ENCODE results near the gene CMIP.

Gene CMIP

DNA sequence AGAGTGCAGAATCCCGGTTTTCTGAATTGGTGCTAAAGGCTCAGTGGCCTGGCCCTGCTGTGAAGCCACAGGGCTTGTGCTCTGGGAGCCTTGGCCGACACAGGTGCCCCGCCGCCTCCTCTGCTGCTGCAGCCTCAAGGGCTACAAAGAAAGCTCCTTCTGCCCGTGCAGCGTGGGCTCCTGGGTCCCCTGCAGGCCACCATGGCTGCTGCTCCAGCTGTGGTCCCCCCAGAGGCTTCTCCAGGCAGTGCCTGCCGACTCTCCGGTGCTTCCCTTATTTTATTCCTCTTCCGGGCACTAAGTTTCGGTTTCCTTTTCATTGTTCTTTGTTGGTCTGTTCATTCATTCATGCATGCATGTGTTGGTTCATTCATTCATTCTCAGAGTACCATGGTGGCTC, 53.1 kb downstream of the CMIP start:
- DNase-seq = no peak

DNA sequence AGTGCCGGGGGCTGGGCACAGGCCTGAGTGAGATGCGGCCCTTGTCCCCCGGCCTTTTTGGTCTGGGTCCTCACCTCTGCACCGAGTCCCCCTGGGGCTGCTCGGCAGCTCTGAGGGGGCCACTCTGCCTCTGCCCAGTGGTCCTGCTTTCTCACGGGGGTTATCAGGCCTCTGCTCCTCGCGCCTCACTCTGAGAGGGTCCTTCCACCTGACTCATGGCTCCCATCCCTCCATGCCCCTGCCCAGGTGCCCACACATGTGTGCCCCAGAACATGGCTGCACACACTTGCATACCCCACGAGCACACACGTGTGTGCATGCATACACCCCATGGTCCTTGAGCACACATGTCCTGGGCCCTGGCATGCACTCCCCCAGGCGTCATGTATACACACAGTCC, 53.7 kb downstream of the CMIP start:
- no peak for DNase-seq

DNA sequence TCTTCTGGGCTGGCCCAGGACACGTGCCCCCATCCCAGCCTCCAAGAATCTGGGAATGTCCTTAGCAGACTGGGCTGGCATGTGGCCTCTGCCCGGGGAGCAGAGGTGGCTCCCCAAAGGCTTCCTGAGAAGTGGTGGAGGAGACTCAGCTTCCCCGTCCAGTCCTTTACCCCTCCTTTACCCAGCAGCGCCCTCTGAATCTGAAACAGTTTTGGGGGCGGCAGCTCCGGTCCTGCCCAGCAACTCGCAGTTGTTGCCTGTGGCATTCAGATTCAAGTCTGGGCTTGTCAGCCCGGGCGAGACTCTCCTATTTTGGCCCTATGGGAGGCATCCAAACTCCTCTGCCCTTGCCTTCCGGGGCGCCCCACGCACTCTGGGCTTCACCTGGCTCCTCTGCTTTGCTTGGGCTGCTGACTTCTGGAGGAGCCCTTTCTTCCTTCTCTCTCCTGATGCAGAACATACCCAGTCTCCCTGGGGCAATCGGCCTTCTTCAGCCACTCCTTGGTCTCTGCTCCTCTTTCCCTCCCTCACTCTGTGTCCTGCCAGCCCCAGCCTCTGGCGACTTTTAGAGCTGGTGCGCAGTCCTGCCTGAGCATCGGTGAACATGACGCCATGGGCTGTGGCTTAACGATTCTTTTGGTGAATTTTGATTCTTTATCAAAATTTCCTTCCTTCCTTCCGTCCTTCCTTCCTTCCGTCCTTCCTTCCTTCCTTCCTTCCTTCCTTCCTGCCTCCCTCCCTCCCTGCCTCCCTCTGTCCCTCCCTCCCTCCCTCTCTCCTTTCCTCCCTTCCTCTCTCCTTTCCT, 55.2 kb downstream of the CMIP start:
- no peak for DNase-seq

DNA sequence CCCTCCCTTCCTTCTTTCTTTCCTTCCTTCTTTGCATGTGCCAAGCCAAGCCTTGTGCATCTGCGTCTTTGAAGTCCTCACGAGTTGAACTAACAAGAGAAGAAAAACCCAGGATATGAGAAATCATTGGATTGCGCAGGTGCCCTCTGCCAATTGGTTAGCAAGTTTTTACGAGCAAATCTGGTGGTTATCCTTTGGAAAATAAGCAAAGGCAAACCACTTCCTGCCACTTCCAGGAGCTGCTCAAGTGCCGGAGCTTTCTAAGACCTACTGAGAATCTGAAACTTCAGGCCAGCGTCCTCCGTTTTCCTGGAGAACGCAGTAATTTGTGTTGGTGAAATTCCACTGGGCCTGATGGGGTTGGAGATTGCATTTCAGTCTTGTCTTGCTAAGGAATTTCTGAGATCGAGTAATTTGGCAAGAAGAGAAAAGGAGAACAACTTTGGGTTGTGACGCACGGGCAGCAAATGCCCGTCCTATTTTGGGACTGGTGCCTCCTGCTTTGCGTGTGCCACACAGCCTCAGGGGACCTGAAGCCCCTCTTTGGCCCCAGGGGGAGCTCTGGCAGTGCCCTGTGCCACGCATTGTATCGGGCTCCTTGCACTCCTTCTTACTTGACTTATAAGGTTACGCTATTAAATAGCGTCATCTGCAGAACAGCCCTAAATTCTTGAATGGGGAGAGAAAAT, 56.4 kb downstream of the CMIP start:
- no peak for DNase-seq

DNA sequence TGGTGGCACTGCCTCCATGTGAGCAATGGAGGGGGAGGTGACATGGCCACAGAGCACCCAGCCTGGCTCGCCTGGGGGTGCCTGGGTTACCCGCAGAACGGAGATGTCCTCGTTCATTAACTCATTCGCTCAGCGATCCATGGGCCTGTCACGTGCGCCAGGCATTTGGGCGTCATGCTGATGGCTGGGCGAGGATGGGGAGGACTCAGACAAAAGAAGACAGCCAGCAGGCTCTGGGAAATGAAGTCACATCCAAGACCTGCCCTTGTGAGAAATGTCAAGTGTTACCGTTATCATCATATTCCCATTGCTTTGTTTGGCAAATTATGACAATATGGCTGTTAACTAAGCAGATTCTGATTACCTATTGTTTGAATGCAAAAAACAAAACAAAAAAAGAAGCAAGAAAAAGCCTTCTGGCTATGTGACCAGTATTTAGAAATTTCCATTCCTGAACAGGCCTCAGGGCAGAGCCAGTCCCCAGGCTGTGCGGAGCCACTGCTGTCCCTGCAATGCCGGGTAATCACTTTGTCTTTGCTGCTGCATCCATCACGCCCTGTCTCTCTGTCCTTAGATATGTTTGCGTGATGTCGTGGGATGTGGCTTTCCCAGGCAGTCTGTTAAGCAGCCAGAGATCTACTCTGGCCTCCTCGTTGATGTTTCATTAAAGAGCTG, 57.9 kb downstream of the CMIP start:
- no peak for DNase-seq

DNA sequence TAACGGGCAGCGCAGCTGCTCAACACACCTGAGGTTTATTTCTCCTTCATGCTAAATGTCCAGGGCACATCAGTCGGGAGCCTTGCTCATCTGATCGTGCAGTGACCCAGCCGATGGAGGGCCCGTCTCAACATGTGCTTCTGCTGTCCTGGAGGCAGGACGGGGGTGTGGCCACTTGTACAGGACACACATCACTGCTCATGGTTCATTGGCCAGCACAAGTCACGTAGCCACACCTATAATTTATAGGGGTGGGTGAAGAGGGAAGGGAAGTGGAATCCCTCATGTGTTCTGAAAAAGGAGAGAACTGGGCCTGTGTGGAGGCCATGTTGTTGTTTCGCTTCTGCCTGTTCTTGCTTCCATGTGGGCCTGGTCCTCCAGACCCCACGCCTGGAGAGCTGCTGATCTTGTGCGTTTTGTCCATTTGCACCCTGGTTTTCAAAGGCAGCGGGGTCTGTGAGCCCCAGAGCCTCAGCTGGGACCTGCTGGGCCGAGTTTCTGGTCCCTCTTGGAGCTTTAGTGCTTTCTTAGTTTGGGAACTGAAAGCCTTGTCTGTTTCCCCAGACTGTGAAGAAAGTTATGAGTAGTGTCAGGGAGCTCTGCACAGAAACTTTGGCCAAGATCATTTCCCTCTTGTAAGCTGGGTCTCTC, 60.5 kb downstream of the CMIP start:
- no peak for DNase-seq

DNA sequence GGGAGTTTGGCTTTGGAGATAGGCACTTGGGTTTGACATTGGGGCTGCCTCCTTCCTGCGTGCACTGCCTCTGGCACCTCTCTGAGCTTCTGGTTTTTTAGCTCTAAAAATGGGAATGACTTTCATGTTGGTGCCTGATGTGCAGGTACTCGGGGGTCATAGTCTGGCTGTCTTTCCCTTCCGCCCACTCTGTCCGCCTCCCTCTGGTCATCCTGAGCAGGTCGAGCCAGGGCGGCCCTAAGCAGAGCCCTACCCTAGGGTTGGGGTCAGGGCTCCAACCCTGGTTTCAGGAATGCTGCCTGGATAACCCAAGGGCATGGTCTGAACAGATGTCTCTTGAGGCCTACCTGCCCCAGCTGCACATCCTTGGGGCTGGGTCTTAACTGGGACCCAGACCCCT, 64.8 kb downstream of the CMIP start:
- DNase-seq = no peak

DNA sequence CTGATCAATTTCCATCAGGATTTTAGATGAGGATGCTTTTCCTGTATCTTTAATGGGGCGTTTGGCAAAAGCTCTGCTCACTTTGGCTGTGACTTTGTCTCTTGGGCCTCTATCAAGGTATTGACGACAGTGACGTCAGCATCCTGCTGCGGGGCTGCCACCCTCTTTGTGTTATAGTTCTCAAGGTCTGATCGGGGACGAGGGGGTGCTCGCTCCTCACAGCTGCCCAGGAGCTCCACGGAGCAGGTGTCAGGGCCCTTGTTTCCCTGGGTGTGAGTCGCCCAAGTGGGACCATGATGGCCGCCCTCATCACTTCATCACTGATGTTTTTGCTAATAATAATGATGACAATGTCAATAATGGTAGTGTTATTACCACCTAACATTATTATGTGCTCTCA, 65.4 kb downstream of the CMIP start:
- DNase-seq = no peak

DNA sequence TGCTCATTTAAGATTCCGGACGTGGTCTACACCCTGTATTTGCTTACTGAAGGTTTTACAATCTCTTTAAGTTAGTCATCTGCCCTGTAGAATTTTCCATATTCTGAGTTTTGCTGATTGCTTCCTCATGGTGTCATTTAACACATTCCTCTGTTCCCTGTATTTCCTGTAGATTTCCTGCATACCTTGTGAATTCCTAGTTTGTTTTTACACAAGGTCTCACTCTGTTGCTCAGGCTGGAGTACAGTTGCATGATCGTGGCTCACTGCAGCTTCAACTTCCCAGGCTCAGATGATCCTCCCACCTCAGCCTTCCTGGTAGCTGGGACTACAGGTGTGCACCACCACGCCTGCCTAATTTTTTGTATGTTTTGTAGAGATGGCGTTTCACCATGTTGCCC, 66.8 kb downstream of the CMIP start:
- no peak for DNase-seq

DNA sequence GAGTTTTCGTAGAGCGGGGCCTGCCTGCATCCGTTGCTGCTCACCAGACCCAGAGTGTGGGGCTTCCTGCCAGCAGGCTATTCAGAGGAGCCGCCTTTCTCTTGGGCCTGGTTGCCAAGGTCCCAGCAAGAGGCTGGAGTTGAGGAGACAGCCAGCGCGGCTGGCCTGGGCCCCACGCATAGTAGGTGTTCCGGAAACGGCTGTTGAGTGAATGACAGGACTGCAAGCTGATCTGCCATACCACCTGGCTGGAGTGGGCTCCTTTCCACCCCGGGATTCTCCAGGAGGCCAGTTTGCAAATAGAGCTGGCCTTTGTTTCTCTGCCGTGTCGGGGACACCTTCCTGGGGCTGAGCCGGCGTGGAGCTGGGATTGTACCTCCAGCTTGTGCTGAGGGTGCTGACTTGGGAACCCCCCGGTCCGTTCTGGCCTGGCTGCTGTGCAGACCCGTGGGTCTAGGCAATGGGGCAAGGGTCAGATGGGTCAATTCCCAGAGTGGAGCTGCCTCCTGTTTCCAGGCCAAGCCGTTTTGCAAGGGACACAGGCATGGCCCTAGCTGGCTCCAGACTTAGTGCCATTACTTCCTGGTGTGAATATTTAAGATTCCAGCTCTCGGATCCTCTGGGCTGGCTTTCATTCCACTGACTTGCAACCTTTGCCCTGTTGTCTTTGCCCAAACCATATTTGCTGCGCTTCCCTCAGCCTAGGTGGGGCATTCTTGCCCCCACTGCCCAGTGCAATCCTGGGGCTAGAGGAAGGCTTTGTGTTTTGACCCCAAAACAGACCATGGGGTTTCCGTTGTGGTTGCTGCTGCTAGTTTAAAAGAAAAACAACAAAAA, 68.8 kb downstream of the CMIP start:
- DNase-seq = no peak

DNA sequence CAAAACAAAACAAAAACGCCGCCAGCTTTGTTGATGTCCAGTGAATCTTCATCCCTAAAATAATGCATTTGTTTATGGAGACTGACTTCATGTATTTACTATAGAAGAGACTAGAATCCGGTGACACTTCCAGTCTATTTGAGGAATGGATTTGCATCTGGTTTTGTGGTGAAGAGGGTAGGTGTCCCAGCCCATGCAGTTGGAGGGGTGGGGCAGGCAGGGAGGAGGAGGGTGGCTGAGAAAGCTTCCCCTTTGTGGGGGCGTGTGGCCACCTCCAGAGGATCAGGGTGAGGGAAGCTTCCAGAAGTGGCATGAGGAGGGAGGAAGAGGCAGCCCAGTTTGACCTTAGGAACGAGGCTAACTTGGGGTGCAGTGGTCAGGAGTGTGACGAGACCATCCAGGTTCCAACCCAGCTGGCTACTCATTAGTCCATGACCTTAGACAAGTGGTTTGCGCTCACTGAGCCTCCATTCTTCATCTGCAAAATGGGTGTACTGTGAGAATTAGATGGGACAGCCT, 69.5 kb downstream of the CMIP start:
- no peak for DNase-seq

DNA sequence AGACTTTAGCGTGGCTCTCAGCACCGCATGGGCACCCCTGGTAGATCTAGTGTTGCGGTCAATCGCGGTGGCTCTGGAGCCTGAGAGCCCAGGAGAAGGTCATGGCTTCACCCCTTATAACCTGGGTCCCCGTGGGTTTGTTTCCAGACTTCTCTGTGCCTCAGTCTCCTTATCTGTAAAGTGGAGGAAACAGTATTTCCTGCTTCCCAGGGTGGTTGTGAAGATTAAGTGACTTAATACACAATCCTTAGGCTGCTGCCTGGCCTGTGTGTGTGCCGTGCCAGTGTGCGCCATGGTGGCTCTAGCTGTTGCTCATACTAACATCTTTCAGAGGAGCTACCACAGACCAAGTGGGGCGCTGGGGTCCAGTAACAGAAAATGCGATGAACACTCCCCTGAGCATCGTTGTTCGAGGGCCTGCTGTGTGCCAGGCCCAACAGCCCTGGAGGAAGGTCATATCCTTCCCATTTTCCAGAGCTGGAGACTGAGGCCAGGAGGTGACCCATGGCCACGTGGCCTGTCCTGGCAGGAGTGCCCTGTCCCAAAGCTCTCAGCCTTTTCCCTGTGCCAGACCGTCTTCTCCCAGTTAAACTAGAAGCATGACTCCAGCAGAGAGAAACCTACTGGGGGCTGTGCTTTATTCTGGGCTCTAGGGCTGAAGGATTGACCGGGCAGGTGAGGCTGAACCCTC, 70.1 kb downstream of the CMIP start:
- DNase-seq = no peak

DNA sequence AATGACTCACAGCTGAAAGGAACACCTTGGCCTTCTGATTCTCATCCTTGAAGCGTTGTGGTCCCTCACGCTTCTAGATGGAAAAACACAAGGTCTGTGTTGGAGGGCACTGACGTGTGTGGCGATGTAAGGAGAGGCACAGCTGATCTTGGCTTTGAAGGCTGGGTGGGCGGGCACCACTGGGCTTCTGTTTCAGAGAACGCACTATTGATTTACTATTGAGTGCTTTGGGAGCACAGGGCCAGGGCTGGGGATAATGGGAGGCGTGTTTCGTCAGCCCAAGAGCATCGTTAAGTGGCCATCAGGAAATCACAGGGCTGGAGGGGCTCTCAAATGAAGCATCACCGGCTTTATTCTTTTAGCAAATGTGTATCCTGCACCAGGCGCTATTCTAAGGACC, 70.7 kb downstream of the CMIP start:
- no peak for DNase-seq

DNA sequence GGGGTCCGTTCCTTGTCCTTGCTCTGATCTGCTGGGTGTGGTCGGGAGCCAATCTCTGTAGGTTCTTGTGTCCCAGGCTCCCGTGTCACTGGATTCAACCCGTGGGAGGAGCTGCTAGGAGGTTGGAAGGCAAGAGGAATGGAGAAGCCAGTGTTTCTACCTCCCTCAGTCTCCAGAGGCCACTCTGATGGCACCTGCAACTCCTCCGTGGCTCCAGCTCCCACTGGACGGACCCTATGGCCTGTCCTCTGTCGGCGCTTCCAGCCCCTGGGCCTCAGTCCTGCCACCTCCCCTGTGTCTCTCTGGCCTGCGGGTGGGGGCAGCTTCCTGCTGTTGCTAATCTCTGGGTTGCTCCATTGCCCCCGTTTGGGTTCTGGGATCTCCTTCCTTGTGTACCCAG, 71.1 kb downstream of the CMIP start:
- DNase-seq = no peak

DNA sequence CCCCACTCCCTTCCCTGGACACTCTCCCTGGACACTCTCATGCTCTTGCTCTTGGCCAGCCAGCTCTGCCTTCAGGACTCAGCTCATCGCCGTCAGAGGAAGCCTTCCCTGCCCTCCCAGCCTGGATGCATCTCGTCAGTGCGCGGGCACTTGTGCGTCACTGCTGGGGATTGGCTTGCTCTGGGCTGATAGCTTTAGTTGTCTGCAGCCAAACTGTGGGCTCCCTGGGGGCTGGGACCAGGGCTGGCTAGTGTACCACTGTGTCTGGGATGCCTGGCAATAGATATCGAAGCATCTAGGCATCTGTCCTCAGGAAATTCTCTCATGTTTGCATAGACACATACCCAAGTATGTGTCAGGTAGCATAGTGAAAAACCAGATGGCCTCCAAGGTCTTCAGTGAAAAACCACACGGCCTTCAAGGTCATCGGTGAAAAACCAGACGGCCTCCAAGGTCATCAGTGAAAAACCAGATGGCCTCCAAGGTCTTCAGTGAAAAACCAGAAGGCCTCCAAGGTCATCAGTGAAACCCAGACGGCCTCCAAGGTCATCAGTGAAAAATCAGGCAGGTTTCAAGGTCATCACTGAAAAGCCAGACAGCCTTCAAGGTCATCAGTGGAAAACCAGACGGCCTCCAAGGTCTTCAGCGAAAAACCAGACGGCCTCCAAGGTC, 72.0 kb downstream of the CMIP start:
- DNase-seq = no peak

DNA sequence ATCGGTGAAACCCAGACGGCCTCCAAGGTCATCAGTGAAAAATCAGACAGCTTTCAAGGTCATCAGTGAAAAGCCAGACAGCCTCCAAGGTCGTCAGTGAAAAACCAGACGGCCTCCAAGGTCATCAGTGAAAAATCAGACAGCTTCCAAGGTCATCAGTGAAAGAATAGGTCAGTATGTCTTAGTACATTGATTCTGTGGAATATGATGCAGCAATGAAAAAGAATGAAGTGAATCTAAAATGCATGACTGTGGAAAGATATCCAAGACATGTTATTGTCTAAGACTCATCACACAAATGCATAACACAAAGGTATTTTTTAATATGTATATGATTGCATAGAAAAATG, 72.5 kb downstream of the CMIP start:
- DNase-seq = no peak

DNA sequence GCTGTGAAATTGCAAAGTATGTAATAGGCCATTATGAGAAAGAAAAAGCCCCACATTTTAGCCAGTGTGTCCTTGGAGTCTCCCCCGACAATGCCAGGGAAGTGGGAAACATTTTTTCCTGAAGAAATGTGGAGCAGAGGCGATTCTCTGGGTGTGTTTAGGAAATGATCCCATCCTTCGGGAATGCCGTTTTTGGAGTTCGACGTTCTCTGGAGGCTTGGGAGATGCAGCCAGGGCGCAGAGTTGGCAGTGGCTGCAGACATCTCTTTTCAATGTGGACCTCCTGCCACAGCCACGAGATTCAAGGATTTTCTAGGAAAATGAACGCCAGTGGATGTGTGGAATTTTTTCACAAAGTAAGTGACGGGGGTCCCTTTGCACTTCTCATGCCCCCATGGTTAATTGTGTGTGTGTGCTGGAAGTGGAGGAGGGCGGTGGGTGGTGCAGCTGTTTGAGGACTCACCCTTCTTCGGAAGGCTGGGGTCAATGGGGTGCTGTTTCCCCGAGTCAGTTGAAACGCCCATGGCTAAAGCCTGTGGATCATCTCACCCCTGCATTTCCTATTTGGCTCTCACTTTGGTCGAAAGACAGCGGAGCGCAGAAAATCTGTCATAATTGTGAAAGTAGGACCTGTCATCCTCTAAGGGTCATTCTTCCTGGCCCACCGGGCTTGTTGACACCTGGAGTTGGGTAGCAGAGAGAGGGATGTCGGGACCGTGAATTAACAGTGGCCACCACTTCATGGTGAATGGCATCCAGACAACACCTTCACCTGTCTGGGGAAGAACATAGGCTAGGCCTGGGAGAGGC, 73.2 kb downstream of the CMIP start:
- DNase-seq = no peak

DNA sequence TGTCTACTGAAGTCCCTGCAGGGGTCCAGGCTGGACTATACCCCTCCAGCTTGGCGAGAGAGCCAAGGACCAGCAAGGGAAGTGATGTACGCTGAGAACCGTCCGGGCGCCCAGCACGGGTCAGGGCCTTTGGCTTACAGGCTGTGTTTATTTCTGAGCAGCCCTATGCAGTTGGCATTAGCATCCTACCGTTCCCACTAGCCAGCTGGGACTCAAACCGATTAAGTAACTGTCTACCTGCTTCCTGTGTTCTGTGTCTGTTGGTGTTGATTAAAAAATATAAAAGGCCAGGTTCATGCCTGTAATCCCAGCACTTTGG, 73.8 kb downstream of the CMIP start:
- no peak for DNase-seq

DNA sequence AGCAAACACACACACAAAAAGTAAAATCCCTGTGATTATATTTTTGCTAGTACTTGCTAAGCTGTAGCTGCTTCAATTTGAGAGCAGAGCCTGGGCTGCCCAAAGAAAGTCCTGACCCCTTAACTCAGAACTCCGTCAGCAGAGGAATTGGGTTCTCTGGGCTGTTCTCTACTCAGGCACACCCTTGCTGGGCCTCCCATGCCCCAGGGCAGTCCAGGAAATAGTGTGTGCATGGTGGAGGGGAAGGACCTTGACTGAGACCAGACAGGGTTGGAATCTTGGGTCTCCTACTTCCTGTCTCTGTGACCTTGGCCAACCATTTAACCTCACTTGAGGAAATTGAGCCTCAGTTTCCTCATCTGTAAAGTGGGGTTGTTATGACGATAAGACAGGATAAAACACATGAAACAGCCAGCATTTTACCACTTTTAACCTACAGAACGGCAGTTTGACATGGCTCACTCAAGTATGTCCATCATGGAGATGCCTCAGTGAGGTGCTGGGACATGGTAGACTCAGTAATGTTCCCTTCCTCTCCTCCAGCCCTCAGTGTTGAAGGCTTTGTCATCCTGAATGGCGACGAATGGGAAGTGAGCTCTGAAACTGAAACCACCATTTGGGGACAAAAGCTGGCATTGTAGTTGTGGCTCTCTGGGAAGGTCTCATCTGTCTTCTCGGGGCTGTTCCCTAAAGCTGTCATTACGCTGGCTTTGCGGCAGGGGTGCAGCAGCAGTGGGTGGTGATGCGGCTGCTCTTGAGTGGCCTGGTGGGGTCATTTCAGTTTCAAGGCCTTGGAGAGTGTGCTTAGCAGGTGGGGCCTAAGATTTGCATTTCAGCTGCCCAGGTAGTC, 74.9 kb downstream of the CMIP start:
- no peak for DNase-seq

DNA sequence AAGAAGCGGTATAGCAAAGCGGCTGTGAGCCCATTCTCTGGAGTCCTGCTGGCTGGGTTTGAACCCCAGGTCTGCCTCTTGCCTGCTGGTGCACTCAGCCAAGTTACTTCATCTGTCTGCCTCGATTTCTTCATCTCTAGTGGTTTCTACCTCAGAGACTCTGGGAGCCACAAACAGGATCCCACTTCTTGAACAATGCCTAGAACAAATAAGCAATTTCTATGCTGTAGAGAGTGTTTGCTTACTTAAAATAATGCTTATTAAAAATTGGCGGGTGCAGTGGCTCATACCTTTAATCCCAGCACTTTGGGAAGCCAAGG, 75.5 kb downstream of the CMIP start:
- no peak for DNase-seq

Measured in NCI-H1694 (cell line).